Measurements from ENCODE around the gene CYB561.

CYB561 gene

GRCh38 chr17:63423251-63423950 lies 22.7 kb downstream of the CYB561 start:
- peaks cover 25% of the 10 kb centered on the region for H3K4me1 ChIP-seq (ENCODE audit: insufficient read depth, low read length, poor library complexity, severe bottlenecking)
- TF ChIP-seq CTCF (conservative IDR thresholded peaks at IDR 0.05; ENCODE audit: low read length) (no peak), EZH2phosphoT487 (IDR thresholded peaks at IDR 0.05; ENCODE audit: borderline replicate concordance) (no peak)
- H3K9me2 ChIP-seq (replicated peaks; ENCODE audit: low read depth, low read length), result no peaks in the 10 kb centered on the region
- H3K36me3 ChIP-seq (ENCODE audit: insufficient read depth, low read length), result no peaks in the 10 kb centered on the region; the same call in 1 of the 2 replicates
- H3K9ac ChIP-seq (ENCODE audit: low read depth, low read length, poor library complexity, severe bottlenecking), result no peak overlapping the region
- H3K9me3 ChIP-seq (ENCODE audit: insufficient read depth, low read depth, low read length), result no peaks in the 10 kb centered on the region
- no peaks in the 10 kb centered on the region for H3K27me3 ChIP-seq (ENCODE audit: insufficient read depth, low read length, poor library complexity, severe bottlenecking)
- H3K79me2 ChIP-seq (ENCODE audit: insufficient read depth, low read length), result no peaks in the 10 kb centered on the region
- no peak overlapping the region for H3K4me2 ChIP-seq (ENCODE audit: low read depth, low read length, poor library complexity, severe bottlenecking)
- H3F3A ChIP-seq (ENCODE audit: low read depth), result no peaks in the 10 kb centered on the region
- H4K20me1 ChIP-seq (ENCODE audit: insufficient read depth, low read length, poor library complexity, severe bottlenecking), result no peaks in the 10 kb centered on the region
- no peak overlapping the region for H2AFZ ChIP-seq (ENCODE audit: low read length)
- H3K4me3 ChIP-seq (ENCODE audit: low read length, poor library complexity, severe bottlenecking), result no peak overlapping the region

GRCh38 chr17:63421681-63422645 lies 24.1 kb downstream of the CYB561 start:
- Histone ChIP-seq H3K4me3 (ENCODE audit: low read length, poor library complexity, severe bottlenecking) (no peak overlapping the region), H3K9me2 (replicated peaks; ENCODE audit: low read depth, low read length) (no peaks in the 10 kb centered on the region), H3K36me3 (ENCODE audit: insufficient read depth, low read length) (no peaks in the 10 kb centered on the region; the same call in 1 of the 2 replicates), H4K20me1 (ENCODE audit: insufficient read depth, low read length, poor library complexity, severe bottlenecking) (no peaks in the 10 kb centered on the region), H3F3A (ENCODE audit: low read depth) (no peaks in the 10 kb centered on the region), H3K27me3 (ENCODE audit: insufficient read depth, low read length, poor library complexity, severe bottlenecking) (no peaks in the 10 kb centered on the region), H3K79me2 (ENCODE audit: insufficient read depth, low read length) (no peaks in the 10 kb centered on the region), H3K4me1 (ENCODE audit: insufficient read depth, low read length, poor library complexity, severe bottlenecking) (peaks cover 10% of the 10 kb centered on the region), H3K4me2 (ENCODE audit: low read depth, low read length, poor library complexity, severe bottlenecking) (no peak overlapping the region), H3K9ac (ENCODE audit: low read depth, low read length, poor library complexity, severe bottlenecking) (no peak overlapping the region), H3K9me3 (ENCODE audit: insufficient read depth, low read depth, low read length) (no peaks in the 10 kb centered on the region), H2AFZ (ENCODE audit: low read length) (no peak overlapping the region)
- TF ChIP-seq EZH2phosphoT487 (IDR thresholded peaks at IDR 0.05; ENCODE audit: borderline replicate concordance) (no peak), CTCF (conservative IDR thresholded peaks at IDR 0.05; ENCODE audit: low read length) (no peak)

- TF ChIP-seq EZH2phosphoT487 (IDR thresholded peaks at IDR 0.05; ENCODE audit: borderline replicate concordance) (no peak), CTCF (conservative IDR thresholded peaks at IDR 0.05; ENCODE audit: low read length) (no peak)
- Histone ChIP-seq H3K36me3 (ENCODE audit: insufficient read depth, low read length) (no peaks in the 10 kb centered on the region; the same call in 1 of the 2 replicates), H3K9ac (ENCODE audit: low read depth, low read length, poor library complexity, severe bottlenecking) (no peak overlapping the region), H3K79me2 (ENCODE audit: insufficient read depth, low read length) (no peaks in the 10 kb centered on the region), H3K9me3 (ENCODE audit: insufficient read depth, low read depth, low read length) (no peaks in the 10 kb centered on the region), H2AFZ (ENCODE audit: low read length) (no peak overlapping the region), H3F3A (ENCODE audit: low read depth) (no peaks in the 10 kb centered on the region), H3K9me2 (replicated peaks; ENCODE audit: low read depth, low read length) (no peaks in the 10 kb centered on the region), H3K27me3 (ENCODE audit: insufficient read depth, low read length, poor library complexity, severe bottlenecking) (no peaks in the 10 kb centered on the region), H3K4me3 (ENCODE audit: low read length, poor library complexity, severe bottlenecking) (no peak overlapping the region), H4K20me1 (ENCODE audit: insufficient read depth, low read length, poor library complexity, severe bottlenecking) (no peaks in the 10 kb centered on the region), H3K4me1 (ENCODE audit: insufficient read depth, low read length, poor library complexity, severe bottlenecking) (peaks cover 6% of the 10 kb centered on the region), H3K4me2 (ENCODE audit: low read depth, low read length, poor library complexity, severe bottlenecking) (no peak overlapping the region)
Observed at GRCh38 chr17:63420868-63421680, 25.0 kb downstream of the CYB561 start.

Measured in Loucy (cell line).